PC-3 (cell line): Measurements from ENCODE around the gene WDR93. TPM values are rescaled to one million over a fixed set of nuclear protein-coding genes. Genes with fewer than 3 reads are reported as not detected.

Source experiments
- ATAC-seq: fragments of 200-7000 bp; cut with Tn5 transposase; 2 replicates; pipeline ENCODE4 v1.9.1; 2020; ENCODE audit warnings: mild to moderate bottlenecking, moderate library complexity
- BruUV-seq: library from RNA; stranded (reverse); fragments of 400-500 nt; replicated peaks from 2 replicates; lab custom pipeline; 2021; lab: Mats Ljungman, UMichigan
- CTCF ChIA-PET: fragments of 300-600 bp; sonication (Branson Sonifier 250); formaldehyde crosslinking; loops from one replicate; lab custom pipeline; 2022; ENCODE audit warnings: antibody characterized with exemption; lab: Charles Lee
- POLR2A ChIA-PET: fragments of 300-600 bp; sonication (Branson Sonifier 250); formaldehyde crosslinking; loops from one replicate; lab custom pipeline; 2022; ENCODE audit warnings: antibody characterized with exemption; ENCODE audit not compliant: unreplicated experiment; lab: Charles Lee
- DNase-seq: peaks from one replicate; pipeline ENCODE4 v3.0.0-alpha.2; 2015
- H2AFZ ChIP-seq: fragments of 300-600 bp; sonication (generic); 2 replicates; pipeline ENCODE4 v1.6.0; 2016; ENCODE audit warnings: antibody characterized with exemption, low read length
- H3F3A ChIP-seq: fragments of 300-600 bp; sonication (generic); one replicate; pipeline ENCODE4 v1.6.0; 2017; ENCODE audit warnings: antibody characterized with exemption, low read length, control low read depth, mild to moderate bottlenecking; ENCODE audit not compliant: unreplicated experiment
- H3K27ac ChIP-seq: fragments of 300-600 bp; sonication (generic); 2 replicates; pipeline ENCODE4 v1.5.1; 2016; ENCODE audit warnings: mild to moderate bottlenecking, low read length
- H3K27me3 ChIP-seq: fragments of 300-600 bp; sonication (generic); 2 replicates; pipeline ENCODE4 v1.6.1; 2016; ENCODE audit warnings: low read length, mixed read lengths
- H3K36me3 ChIP-seq: fragments of 300-600 bp; sonication (generic); 2 replicates; pipeline ENCODE4 v1.6.1; 2016; ENCODE audit warnings: low read depth, mixed run types, low read length, mixed read lengths
- H3K4me1 ChIP-seq: fragments of 300-600 bp; sonication (generic); 2 replicates; pipeline ENCODE4 v1.5.1; 2016; ENCODE audit warnings: low read length; ENCODE audit not compliant: insufficient read depth
- H3K4me2 ChIP-seq: fragments of 300-600 bp; sonication (generic); 2 replicates; pipeline ENCODE4 v1.6.0; 2016; ENCODE audit warnings: low read length
- H3K4me3 ChIP-seq: fragments of 300-600 bp; sonication (generic); 2 replicates; pipeline ENCODE4 v1.5.1; 2016; ENCODE audit warnings: mild to moderate bottlenecking, low read length, mixed read lengths
- H3K79me2 ChIP-seq: fragments of 300-600 bp; sonication (generic); 2 replicates; pipeline ENCODE4 v1.6.1; 2017; ENCODE audit warnings: low read length, mixed read lengths
- H3K9ac ChIP-seq: fragments of 300-600 bp; sonication (generic); 2 replicates; pipeline ENCODE4 v1.6.0; 2016; ENCODE audit warnings: mild to moderate bottlenecking, low read length
- H3K9me2 ChIP-seq: fragments of 300-600 bp; sonication (generic); replicated peaks from 2 replicates; pipeline ENCODE4 v1.6.1; 2016; ENCODE audit warnings: mixed run types, low read length, mixed read lengths
- H3K9me3 ChIP-seq: fragments of 300-600 bp; sonication (generic); 2 replicates; pipeline ENCODE4 v1.6.1; 2016; ENCODE audit warnings: low read length, mixed read lengths
- H4K20me1 ChIP-seq: fragments of 300-600 bp; sonication (generic); 2 replicates; pipeline ENCODE4 v1.6.1; 2016; ENCODE audit warnings: low read length, mixed read lengths
- EZH2 ChIP-seq: fragments of 300-600 bp; sonication (generic); IDR thresholded peaks from one replicate; pipeline ENCODE4 v1.6.1; 2017; ENCODE audit warnings: antibody characterized with exemption, mild to moderate bottlenecking, low read length; ENCODE audit not compliant: unreplicated experiment
- EZH2phosphoT487 ChIP-seq: fragments of 300-600 bp; sonication (generic); IDR thresholded peaks from 2 replicates; pipeline ENCODE4 v1.6.1; 2018; ENCODE audit warnings: mild to moderate bottlenecking, antibody characterized with exemption, low read length, borderline replicate concordance
- intact Hi-C: fragments of 100-400 bp; cut with micrococcal nuclease; formaldehyde crosslinking; loops from 2 replicates; pipeline ENCODE4 v1.9.0; 2023
- total RNA-seq: library from RNA; depleted of rRNA; stranded (reverse); fragments of >200 nt; gene quantifications from 2 replicates; pipeline ENCODE4 v1.2.3, GENCODE V29; 2014
- TF ChIP-seq, protein P1 (sequence below): fragments of 300-600 bp; sonication (generic); conservative IDR thresholded peaks from 2 replicates; pipeline ENCODE4 v1.5.1; 2017; ENCODE audit warnings: antibody characterized with exemption, low read depth, mild to moderate bottlenecking, low read length

The WDR93 gene
- total RNA-seq, 1 experiment from 2014 or later, result 0.22 TPM

DNA sequence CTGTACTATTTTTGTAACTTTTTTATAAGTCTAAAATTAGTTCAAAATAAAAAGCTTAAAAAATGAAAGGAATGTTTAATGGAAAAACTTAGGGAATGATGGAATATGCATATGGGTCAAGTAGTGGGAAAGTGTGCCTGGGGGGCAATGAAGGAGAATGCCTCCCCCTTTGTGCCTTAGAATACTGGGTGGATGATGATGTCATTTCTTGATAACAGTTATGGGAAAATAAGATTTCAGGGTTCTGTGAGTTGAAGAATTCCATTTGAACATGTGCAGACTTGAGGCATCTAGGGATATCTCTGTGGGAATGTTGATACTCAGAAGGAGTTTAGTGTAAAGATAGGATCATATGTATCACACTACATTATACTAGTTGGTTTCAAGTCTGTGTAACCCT is 13.8 kb downstream of the WDR93 start:
- Histone ChIP-seq H2AFZ (no peak overlapping the region), H3K36me3 (no peaks in the 10 kb centered on the region), H3K27ac (no peak overlapping the region), H4K20me1 (no peaks in the 10 kb centered on the region), H3F3A (no peaks in the 10 kb centered on the region), H3K9ac (no peak overlapping the region), H3K4me1 (no peaks in the 10 kb centered on the region), H3K79me2 (no peaks in the 10 kb centered on the region), H3K27me3 (no peaks in the 10 kb centered on the region), H3K4me2 (no peak overlapping the region), H3K4me3 (no peak overlapping the region), H3K9me2 (no peaks in the 10 kb centered on the region), H3K9me3 (no peaks in the 10 kb centered on the region)
- BruUV-seq, result no TSS peak
- intact Hi-C loops, result no loop called here
- no peak for ATAC-seq
- TF ChIP-seq, protein P1, sequence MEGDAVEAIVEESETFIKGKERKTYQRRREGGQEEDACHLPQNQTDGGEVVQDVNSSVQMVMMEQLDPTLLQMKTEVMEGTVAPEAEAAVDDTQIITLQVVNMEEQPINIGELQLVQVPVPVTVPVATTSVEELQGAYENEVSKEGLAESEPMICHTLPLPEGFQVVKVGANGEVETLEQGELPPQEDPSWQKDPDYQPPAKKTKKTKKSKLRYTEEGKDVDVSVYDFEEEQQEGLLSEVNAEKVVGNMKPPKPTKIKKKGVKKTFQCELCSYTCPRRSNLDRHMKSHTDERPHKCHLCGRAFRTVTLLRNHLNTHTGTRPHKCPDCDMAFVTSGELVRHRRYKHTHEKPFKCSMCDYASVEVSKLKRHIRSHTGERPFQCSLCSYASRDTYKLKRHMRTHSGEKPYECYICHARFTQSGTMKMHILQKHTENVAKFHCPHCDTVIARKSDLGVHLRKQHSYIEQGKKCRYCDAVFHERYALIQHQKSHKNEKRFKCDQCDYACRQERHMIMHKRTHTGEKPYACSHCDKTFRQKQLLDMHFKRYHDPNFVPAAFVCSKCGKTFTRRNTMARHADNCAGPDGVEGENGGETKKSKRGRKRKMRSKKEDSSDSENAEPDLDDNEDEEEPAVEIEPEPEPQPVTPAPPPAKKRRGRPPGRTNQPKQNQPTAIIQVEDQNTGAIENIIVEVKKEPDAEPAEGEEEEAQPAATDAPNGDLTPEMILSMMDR, result no peak
- TF ChIP-seq EZH2, result no peak
- no peak for TF ChIP-seq EZH2phosphoT487
- POLR2A ChIA-PET, result no interaction called here
- DNase-seq, result no peak
- CTCF ChIA-PET, result no interaction called here

DNA sequence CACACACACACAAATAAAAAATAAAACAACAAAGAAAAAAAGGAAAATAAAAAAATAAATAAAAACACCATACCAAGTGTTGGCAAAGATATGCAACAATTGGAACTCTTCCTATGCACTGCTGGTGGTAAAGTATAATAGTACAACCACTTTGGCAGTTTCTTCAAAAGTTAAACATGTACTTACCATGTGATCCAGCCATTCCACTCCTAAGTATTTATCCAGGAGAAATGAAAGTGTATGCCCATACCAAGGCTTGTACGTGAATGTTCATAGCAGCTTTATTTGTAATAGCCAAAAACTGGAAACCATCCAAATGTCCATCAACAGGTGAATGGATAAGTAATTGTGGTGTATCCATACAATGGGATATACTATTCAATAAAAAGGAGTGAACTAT is 17.0 kb downstream of the WDR93 start:
- CTCF ChIA-PET, result no interaction called here
- no TSS peak for BruUV-seq

DNA sequence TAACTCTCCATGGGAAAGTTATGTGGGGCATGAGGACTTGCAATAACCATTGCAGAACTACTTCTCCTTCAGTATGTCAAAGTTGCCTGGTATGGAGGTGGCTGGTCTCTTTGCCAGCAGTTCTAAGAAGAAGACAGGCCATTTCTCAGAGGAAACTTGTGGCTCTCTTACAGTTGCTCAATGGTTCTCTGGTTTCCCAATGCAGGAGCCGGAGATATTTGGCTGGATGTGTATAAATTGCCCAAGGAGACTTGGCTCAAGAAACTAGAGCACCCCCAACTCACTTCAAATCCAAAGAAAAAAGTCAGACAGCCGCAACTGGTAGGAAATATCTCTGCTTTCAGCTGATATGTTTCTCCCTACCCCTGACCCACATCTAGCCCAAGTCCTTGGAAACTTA is 24.2 kb downstream of the WDR93 start:
- no peak for TF ChIP-seq EZH2
- TF ChIP-seq, protein P1, result no peak
- TF ChIP-seq EZH2phosphoT487, result no peak
- H3K9ac ChIP-seq, result no peak overlapping the region
- no peaks in the 10 kb centered on the region for H3K4me1 ChIP-seq
- no peak overlapping the region for H3K4me2 ChIP-seq
- H3K36me3 ChIP-seq, result no peaks in the 10 kb centered on the region
- ATAC-seq, result no peak
- no peaks in the 10 kb centered on the region for H4K20me1 ChIP-seq
- H3K79me2 ChIP-seq, result no peaks in the 10 kb centered on the region
- H2AFZ ChIP-seq, result no peak overlapping the region
- CTCF ChIA-PET, result no interaction called here
- intact Hi-C loops, result no loop called here
- no peaks in the 10 kb centered on the region for H3K9me3 ChIP-seq
- no peaks in the 10 kb centered on the region for H3K27me3 ChIP-seq
- POLR2A ChIA-PET, result no interaction called here
- H3K27ac ChIP-seq, result no peak overlapping the region
- no peak for DNase-seq
- no peak overlapping the region for H3K4me3 ChIP-seq
- no peaks in the 10 kb centered on the region for H3K9me2 ChIP-seq
- no peaks in the 10 kb centered on the region for H3F3A ChIP-seq
- no TSS peak for BruUV-seq

More for the DNA sequence above, 17.0 kb downstream of the WDR93 start:
- Histone ChIP-seq H3K27ac (no peak overlapping the region), H3K9me3 (no peaks in the 10 kb centered on the region), H3K9me2 (no peaks in the 10 kb centered on the region), H4K20me1 (no peaks in the 10 kb centered on the region), H3K4me1 (no peaks in the 10 kb centered on the region), H3K4me3 (no peak overlapping the region), H3K79me2 (no peaks in the 10 kb centered on the region), H3K4me2 (no peak overlapping the region), H3K9ac (no peak overlapping the region), H2AFZ (no peak overlapping the region), H3F3A (no peaks in the 10 kb centered on the region), H3K36me3 (no peaks in the 10 kb centered on the region), H3K27me3 (no peaks in the 10 kb centered on the region)
- intact Hi-C loops, result no loop called here
- no peak for ATAC-seq
- TF ChIP-seq EZH2phosphoT487, result no peak
- TF ChIP-seq, protein P1, result no peak
- no peak for TF ChIP-seq EZH2
- POLR2A ChIA-PET, result no interaction called here
- no peak for DNase-seq
